ENCODE data around the gene ACP1.

ACP1 gene

GRCh38 chr2:320561-320960 lies 55.8 kb downstream of the ACP1 start:
- DNase-seq, result no peak
- no peaks in the 10 kb centered on the region for H3K9me3 ChIP-seq
- TF ChIP-seq CTCF (IDR thresholded peaks at IDR 0.05), result no peak
- intact Hi-C loops (cut with DNase I; ENCODE audit: low total_unique reads), result no loop called here
- H3K4me1 ChIP-seq, result no peaks in the 10 kb centered on the region
- H3K4me3 ChIP-seq, result no peak overlapping the region
- H3K36me3 ChIP-seq, result no peaks in the 10 kb centered on the region
- no peak overlapping the region for H3K27ac ChIP-seq
- H3K27me3 ChIP-seq, result no peaks in the 10 kb centered on the region

- Histone ChIP-seq H3K27me3 (no peaks in the 10 kb centered on the region), H3K4me3 (no peak overlapping the region), H3K9me3 (no peaks in the 10 kb centered on the region), H3K4me1 (no peaks in the 10 kb centered on the region), H3K36me3 (no peaks in the 10 kb centered on the region), H3K27ac (no peak overlapping the region)
- no peak for DNase-seq
- no peak for TF ChIP-seq CTCF (IDR thresholded peaks at IDR 0.05)
- intact Hi-C loops (cut with DNase I; ENCODE audit: low total_unique reads), result no loop called here
Observed at GRCh38 chr2:322326-322725, 57.6 kb downstream of the ACP1 start.

- Histone ChIP-seq H3K4me1 (no peaks in the 10 kb centered on the region), H3K9me3 (no peaks in the 10 kb centered on the region), H3K36me3 (no peaks in the 10 kb centered on the region), H3K27ac (no peak overlapping the region), H3K27me3 (no peaks in the 10 kb centered on the region), H3K4me3 (no peak overlapping the region)
- no peak for DNase-seq
- intact Hi-C loops (cut with DNase I; ENCODE audit: low total_unique reads), result no loop called here
- TF ChIP-seq CTCF (IDR thresholded peaks at IDR 0.05), result no peak
Observed at GRCh38 chr2:323035-323434, 58.3 kb downstream of the ACP1 start.
